Embryonic facial prominence (tissue), 1 donor: Measurements from ENCODE around the gene TMEM14A.

Experiments used
- DNase-seq: peaks from one replicate; pipeline ENCODE4 v3.0.0-alpha.2; 2016; ENCODE audit errors: extremely low spot score

The TMEM14A gene

DNA sequence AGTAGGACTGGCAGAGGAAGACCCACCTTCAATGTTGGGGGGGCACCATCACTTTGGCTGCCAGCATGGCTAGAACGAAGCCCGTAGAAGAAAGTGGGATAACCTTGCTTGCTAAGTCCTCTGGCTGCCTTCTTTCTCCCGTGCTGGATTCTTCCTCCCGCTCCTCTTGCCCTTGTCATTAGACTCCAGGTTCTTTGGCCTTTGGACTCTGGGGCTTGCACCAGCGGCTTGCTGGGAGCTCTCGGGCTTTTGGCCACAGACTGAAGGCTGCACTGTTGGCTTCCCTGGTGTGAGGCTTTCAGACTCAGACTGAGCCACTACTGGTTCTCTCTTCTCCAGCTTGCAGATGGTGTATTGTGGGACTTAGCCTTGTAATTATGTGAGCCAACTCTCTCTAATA is 64.2 kb downstream of the TMEM14A start:
- no peak for DNase-seq

DNA sequence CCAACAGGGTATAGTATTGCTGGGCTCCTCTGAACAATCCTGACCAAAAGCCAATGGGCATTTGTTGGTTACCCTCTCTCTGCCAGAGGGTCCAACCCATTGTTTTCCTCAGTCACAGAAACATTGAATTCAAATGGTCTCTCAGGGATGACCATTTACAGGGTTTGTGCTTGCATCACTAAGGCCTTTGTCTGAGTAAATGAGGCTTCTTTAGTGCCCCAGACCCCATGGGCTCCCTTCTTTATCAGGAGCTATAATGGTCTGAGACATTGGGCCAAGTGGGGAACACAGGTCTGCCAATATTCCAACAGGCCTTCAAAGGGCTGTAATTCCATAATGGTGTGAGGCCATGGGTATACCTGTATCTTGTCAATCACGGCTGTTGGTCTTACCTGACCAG is 65.2 kb downstream of the TMEM14A start:
- DNase-seq = no peak
